ENCODE data around the gene B4GALNT4. TPM values are rescaled to one million over a fixed set of nuclear protein-coding genes. Genes with fewer than 3 reads are reported as not detected.
"Not testable (repeated sequence)": the region's sequence is repeated elsewhere in the genome, so short reads cannot be mapped to it uniquely, and the experiment has no call there.

Gene B4GALNT4
- total RNA-seq, 1 experiment from 2014 or later, result not detected

DNA sequence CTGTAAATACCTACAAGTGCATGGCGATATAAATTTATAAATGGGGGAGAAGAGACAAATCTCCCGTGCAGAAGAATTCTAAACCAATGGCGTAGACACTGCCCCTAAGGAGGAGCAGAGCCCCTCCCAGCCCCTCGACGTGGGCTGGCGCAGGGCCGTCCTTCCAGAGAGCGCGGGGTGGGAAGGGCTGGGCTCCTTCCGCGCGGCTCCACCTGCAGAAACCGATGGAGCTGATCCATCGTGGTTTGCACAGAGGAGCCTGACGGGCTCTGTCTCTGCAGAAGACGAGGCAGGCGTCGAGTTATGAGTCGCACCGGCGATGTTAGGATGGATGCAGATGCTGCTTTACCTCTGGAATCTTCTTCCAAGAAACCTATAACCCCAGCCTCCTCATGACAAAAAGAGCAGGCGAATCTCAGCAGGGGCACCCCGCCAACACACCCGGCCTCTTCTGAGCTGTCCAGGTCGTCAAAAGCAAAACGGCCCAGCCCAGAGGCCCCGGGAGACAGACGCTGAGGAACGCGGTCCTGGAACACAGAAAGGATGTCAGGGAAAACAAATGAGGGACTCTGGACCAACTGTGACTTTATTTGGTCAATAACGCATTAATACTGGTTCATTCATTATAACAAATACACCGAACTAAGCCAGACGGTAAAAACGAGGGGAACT, 11.0 kb upstream of the B4GALNT4 start:
- Histone ChIP-seq H3K27me3 (replicated peaks) (peaks cover 5% of the 10 kb centered on the region; the same call in 1 of the 2 replicates), H3K9me3 (replicated peaks) (0 out of 2 replicates have a peak, but pooled peaks cover 2% of the 10 kb centered on the region), H3K4me1 (replicated peaks) (peaks cover 9% of the 10 kb centered on the region), H3K36me3 (no peaks in the 10 kb centered on the region; the same call in 1 of the 2 replicates), H3K27ac (no peak overlapping the region), H3K4me3 (no peak overlapping the region)
- no peak for DNase-seq (ENCODE audit: low read depth in 1 of 2, low spot score in 2 of 2)

DNA sequence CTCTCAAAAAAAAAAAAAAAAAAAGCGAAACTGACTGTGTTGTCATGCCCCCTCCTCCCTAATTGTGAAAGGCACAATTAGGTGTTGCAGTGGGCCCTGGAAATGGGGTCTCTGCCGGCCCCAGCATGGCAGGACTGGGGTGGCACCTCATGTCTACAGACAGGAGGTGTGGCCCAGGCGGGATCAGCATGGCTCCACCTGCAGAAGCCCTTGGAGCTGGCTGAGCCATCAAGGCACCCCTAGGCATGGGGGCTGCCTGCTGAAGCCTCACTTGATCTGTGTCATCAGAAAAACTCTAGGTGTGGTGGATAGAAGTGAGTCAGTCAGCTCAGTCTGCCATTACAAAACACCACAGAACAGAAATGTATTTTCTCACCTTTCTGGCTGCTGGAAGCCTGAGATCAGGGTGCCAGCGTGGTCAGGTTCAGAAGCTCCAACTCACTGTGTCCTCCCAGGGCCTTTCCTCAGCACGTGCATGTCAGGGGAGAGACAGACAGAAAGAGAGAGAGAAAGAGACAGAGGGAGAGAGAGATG, 10.1 kb upstream of the B4GALNT4 start:
- peaks cover 11% of the 10 kb centered on the region for H3K4me1 ChIP-seq (replicated peaks)
- no peak overlapping the region for H3K27ac ChIP-seq
- no peaks in the 10 kb centered on the region; the same call in 1 of the 2 replicates for H3K36me3 ChIP-seq
- peaks cover 8% of the 10 kb centered on the region; the same call in 1 of the 2 replicates for H3K27me3 ChIP-seq (replicated peaks)
- DNase-seq (ENCODE audit: low read depth in 1 of 2, low spot score in 2 of 2), result no peak
- H3K4me3 ChIP-seq, result no peak overlapping the region
- H3K9me3 ChIP-seq (replicated peaks), result 0 out of 2 replicates have a peak, but pooled peaks cover 2% of the 10 kb centered on the region

DNA sequence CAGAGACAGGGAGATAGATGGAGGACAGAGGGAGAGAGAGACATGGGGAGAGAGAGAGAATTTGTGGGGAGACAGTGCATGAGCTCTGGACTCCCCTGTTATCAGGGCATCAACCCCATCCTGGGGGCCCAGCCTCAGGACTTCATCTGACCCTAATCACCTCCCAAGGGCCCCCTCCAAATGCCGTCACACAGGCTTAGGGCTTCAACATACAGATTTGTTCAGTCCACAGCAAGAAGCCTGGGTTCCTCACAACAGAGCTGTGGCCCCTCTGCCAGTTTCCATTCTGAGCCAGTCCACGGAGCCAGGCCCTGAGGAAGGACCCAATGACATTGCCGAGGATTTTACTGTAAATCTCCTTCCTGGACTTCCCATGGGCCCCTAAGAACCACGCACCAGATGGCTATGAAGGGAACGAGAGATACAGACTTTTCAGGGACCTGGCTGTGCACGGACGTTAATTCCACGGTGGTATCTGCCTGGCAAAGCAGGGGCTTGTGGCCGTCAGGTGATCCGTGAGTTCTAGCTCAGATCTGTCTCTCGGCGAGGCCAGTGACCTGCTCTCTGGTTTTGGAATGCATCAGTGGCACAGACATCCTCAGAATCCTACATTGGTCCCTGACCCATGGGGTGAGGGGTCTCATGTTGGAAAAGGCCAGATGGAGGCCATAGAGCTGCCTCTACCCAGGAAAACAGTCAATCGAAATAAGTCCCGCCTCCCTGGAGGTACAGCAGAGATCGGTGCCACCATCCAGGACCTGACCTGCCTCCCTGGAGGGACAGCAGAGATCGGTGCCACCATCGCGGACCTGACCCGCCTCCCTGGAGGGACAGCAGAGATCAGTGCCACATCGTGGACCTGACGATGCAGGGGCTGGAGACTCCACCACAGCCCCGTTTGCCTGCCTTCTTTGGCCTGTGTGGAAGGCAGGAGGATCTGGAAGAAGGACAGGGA, 8.7 kb upstream of the B4GALNT4 start:
- Histone ChIP-seq H3K4me1 (replicated peaks) (peaks cover 7% of the 10 kb centered on the region), H3K36me3 (no peaks in the 10 kb centered on the region; the same call in 1 of the 2 replicates), H3K27ac (no peak overlapping the region), H3K9me3 (replicated peaks) (0 out of 2 replicates have a peak, but pooled peaks cover 2% of the 10 kb centered on the region), H3K4me3 (no peak overlapping the region), H3K27me3 (replicated peaks) (peaks cover 22% of the 10 kb centered on the region; the same call in 1 of the 2 replicates)
- DNase-seq (ENCODE audit: low read depth in 1 of 2, low spot score in 2 of 2), result peak in 1 of 2 experiments; percentile 45

DNA sequence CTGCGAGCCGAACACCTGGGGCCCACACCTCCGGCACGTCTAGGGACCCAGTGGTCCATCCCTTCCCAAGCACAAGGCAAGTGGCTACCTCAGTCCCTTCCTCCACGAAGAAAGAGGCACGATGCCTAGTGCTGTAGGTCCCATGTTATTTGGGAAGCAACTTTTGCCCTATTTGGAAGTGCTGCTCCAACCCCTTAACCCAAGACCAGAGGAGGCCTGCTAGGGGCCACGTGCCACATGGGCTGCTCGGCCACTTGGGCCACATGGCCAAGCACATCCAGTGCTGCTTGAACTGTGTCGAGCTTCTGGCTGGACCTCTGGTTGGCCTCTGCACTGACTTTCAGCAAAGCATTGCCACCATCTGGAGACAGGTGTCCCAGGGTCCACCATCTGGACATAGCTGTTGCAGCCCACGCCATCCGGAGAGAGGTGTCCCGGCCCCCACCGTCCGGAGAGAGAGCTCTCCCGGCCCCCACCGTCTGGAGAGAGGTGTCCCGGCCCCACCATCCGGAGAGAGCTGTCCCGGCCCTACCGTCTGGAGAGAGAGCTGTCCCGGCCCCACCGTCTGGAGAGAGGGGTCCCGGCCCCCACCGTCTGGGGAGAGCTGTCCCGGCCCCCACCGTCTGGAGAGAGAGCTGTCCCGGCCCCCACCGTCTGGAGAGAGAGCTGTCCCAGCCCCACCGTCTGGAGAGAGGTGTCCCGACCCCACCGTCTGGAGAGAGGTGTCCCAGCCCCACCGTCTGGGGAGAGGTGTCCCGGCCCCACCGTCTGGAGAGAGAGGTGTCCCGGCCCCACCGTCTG, 6.5 kb upstream of the B4GALNT4 start:
- no peak overlapping the region for H3K4me3 ChIP-seq
- no peaks in the 10 kb centered on the region for H3K36me3 ChIP-seq
- H3K27ac ChIP-seq, result no peak overlapping the region
- H3K27me3 ChIP-seq (replicated peaks), result peaks cover 36% of the 10 kb centered on the region
- H3K4me1 ChIP-seq (replicated peaks), result 0 out of 2 replicates have a peak, but pooled peaks cover 5% of the 10 kb centered on the region
- DNase-seq (ENCODE audit: low read depth in 1 of 2, low spot score in 2 of 2), result no peak
- 0 out of 2 replicates have a peak, but pooled peaks cover 2% of the 10 kb centered on the region for H3K9me3 ChIP-seq (replicated peaks)

DNA sequence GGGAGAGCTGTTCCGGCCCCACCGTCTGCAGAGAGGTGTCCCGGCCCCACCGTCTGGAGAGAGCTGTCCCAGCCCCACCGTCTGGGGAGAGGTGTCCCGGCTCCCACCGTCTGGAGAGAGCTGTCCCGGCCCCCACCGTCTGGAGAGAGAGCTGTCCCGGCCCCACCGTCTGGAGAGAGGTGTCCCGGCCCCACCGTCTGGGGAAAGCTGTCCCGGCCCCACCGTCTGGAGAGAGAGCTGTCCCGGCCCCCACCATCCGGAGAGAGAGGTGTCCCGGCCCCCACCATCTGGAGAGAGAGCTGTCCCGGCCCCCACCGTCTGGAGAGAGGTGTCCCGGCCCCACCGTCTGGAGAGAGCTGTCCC, 5.9 kb upstream of the B4GALNT4 start:
- not testable (repeated sequence) for H3K27ac ChIP-seq; DNase-seq (ENCODE audit: low read depth in 1 of 2, low spot score in 2 of 2); H3K4me1 ChIP-seq (replicated peaks); H3K4me3 ChIP-seq; H3K36me3 ChIP-seq; H3K9me3 ChIP-seq (replicated peaks)
- peaks cover 40% of the 10 kb centered on the region for H3K27me3 ChIP-seq (replicated peaks)

DNA sequence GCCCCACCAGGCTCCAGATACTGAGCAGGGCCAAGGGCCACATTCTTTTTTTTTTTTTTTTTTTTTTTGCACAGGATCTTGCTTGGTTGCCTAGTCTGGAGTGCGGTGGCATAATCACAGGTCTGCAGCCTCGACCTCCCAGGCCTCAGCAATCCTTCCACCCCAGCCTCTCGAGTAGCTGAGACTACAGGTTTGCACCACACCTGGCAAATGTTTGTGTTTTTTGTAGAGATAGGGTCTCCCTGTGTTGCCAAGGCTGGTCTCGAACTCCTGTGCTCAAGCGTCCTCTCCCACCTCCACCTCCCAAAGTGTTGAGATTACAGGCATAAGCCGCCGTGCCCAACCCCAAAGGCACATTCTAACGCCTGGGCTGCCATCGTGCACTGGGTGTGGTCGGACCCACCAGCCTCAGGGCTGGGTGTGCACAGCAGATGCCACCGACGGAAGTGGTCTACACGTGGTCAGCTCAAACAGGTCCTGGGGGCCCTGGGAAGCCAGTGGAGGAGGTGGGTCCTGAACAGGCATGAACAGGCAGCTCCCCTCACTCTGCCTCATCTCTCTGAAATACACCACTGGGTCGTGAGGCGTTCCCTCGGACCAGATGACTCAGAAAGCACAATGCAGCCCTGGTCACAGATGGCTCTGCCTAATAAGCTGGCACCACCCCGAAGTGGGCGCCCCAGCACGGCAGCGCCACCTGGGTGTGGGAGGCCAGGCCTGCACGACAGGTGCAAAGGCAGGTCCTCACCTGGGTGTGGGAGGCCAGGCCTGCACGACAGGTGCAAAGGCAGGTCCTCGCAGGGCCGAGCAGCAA, 5.1 kb upstream of the B4GALNT4 start:
- Histone ChIP-seq H3K27me3 (replicated peaks) (peaks cover 39% of the 10 kb centered on the region), H3K4me3 (no peak overlapping the region), H3K9me3 (replicated peaks) (0 out of 2 replicates have a peak, but pooled peaks cover 2% of the 10 kb centered on the region), H3K36me3 (no peaks in the 10 kb centered on the region), H3K4me1 (replicated peaks) (0 out of 2 replicates have a peak, but pooled peaks cover 5% of the 10 kb centered on the region), H3K27ac (no peak overlapping the region)
- peak in 1 of 2 experiments; percentile 51 for DNase-seq (ENCODE audit: low read depth in 1 of 2, low spot score in 2 of 2)

DNA sequence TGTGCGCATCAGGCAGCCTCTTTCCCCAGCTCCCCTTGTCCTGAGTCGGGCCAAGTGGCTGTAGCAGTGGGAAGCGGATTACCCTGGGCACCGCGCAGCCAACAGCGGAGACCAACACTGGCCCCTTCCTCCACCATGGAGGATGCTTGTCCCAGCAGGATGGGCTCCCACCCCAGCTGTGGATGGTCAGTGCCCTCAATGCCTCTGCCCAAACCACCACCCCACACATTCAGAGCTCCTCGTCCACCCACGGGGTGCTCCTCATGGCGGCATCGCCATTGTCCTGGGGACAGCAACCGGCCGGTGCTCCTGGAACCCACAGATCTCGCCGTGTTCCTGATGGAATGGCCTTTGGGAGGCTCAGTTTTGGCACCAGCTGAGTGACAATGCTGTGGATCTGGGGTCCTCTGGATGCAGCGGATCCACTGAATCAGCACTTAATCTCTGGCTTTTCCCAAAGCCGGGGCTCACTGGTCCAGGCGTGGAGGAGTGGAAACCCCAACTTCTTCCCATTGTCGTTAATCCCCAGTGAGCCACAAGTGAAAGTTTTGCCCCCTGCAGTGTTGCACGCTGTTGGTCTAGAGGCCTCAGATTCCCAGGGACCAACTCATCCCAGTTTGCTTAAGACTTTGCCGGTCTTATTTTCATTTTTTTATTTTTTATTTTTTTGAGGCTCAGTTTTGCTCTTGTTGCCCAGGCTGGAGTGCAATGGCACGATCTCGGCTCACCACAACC, 4.1 kb upstream of the B4GALNT4 start:
- 0 out of 2 replicates have a peak, but pooled peaks cover 2% of the 10 kb centered on the region for H3K9me3 ChIP-seq (replicated peaks)
- H3K4me1 ChIP-seq (replicated peaks), result 0 out of 2 replicates have a peak, but pooled peaks cover 5% of the 10 kb centered on the region
- peaks cover 42% of the 10 kb centered on the region for H3K27me3 ChIP-seq (replicated peaks)
- no peak overlapping the region for H3K27ac ChIP-seq
- DNase-seq (ENCODE audit: low read depth in 1 of 2, low spot score in 2 of 2), result no peak
- H3K36me3 ChIP-seq, result no peaks in the 10 kb centered on the region
- no peak overlapping the region for H3K4me3 ChIP-seq

DNA sequence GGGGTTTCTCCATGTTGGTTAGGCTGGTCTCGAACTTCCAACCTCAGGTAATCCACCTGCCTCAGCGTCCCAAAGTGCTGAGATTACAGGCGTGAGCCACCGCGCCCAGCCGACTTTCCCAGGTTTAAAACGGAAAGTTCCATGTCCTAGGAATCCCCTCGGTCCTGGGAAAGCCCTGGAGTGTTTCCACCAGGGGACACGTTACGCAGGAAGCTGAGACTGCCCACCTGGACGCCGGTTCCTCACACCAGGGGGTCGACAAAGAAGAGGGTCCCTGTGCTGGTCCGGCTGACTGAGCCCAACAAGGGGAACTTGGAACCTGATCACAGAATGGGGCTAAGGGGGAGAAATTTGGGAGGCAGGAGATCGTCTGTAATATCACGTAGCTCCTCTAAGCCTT, 3.5 kb upstream of the B4GALNT4 start:
- Histone ChIP-seq H3K27me3 (replicated peaks) (peaks cover 49% of the 10 kb centered on the region), H3K9me3 (replicated peaks) (no peaks in the 10 kb centered on the region), H3K27ac (no peak overlapping the region), H3K4me1 (replicated peaks) (0 out of 2 replicates have a peak, but pooled peaks cover 5% of the 10 kb centered on the region), H3K4me3 (no peak overlapping the region), H3K36me3 (no peaks in the 10 kb centered on the region)
- no peak for DNase-seq (ENCODE audit: low read depth in 1 of 2, low spot score in 2 of 2)

DNA sequence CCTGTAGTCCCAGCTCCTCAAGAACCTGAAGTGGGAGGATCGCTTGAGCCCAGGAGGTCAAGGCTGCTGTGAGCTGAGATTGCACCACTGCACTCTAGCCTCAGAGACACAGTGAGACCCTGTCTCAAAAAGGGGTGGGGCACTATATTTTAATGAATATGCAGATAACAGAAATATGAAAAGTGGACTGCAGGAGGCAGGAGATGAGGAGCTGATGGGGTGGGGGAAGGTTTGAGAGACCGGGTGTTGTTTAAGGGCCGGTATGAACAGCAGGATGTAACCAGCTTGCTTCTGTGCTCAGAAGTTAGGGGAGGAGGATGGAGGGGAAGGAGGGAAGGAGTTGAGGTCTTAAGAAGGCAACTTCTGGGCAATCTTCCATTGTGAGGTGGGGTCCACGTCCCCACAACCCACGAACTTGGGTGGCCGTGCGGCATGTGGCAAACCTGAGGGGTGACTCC, 1.3 kb upstream of the B4GALNT4 start:
- Histone ChIP-seq H3K9me3 (replicated peaks) (no peaks in the 10 kb centered on the region), H3K27me3 (replicated peaks) (peaks cover 65% of the 10 kb centered on the region), H3K4me3 (no peak overlapping the region), H3K27ac (no peak overlapping the region), H3K4me1 (replicated peaks) (0 out of 2 replicates have a peak, but pooled peaks cover 5% of the 10 kb centered on the region), H3K36me3 (no peaks in the 10 kb centered on the region)
- DNase-seq (ENCODE audit: low read depth in 1 of 2, low spot score in 2 of 2), result no peak

DNA sequence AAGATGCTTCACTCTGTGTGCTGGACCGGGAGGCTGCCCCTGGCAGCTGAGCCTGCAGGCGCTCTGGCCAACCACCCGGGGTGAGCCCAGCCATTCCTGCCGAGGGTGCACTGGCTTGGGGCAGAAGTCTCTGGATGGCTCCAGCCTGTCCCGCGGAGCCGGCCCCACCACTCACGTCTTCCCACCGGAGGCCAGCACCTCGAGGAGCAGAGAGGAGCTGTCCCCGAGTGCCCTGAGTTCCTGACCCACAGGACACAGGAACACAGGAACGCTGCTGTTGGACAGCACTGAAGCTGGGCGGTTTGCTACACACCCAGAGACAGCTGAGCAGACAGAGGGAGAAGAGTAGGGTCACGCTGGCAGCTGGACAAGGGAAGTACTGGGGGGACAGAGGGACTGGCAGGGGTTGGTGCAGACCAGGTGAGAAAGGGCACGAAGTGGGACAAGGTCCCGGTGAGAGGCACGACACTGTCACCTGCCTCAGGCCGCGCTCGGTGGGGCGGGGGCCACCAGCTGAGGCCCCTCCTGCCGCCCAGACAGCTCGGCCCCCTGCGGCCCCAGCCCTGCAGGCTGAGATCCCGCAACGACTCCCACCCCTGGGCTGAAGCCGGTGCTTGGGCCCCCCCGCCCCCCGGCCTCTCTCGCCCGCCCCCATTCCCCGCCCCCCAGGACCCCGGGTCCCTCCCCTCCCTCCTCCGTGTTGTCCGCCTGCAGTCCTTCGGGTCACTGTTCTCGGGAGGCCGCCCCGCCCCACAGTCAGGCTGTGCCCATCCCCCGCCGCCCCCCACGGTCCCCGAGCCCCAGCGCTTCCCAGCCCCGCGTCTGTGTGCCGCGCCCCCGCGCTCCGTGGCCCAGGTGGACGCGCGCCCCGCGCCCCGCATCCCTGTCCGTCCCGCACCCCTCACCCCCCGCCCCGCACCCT, 624 bp upstream of the B4GALNT4 start:
- Histone ChIP-seq H3K4me1 (replicated peaks) (0 out of 2 replicates have a peak, but pooled peaks cover 5% of the 10 kb centered on the region), H3K27ac (no peak overlapping the region), H3K9me3 (replicated peaks) (no peaks in the 10 kb centered on the region), H3K4me3 (no peak overlapping the region), H3K27me3 (replicated peaks) (peaks cover 65% of the 10 kb centered on the region), H3K36me3 (no peaks in the 10 kb centered on the region)
- DNase-seq (ENCODE audit: low read depth in 1 of 2, low spot score in 2 of 2), result no peak
